PC-3 (cell line): Measurements from ENCODE around the gene CCDC38.

ENCODE experiments used
- CTCF ChIP-seq: fragments of 300-600 bp; sonication (generic); conservative IDR thresholded peaks from 2 replicates; pipeline ENCODE4 v1.5.1; 2017; ENCODE audit warnings: antibody characterized with exemption, low read depth, mild to moderate bottlenecking, low read length
- EZH2 ChIP-seq: fragments of 300-600 bp; sonication (generic); IDR thresholded peaks from one replicate; pipeline ENCODE4 v1.6.1; 2017; ENCODE audit warnings: antibody characterized with exemption, mild to moderate bottlenecking, low read length; ENCODE audit not compliant: unreplicated experiment

DNA sequence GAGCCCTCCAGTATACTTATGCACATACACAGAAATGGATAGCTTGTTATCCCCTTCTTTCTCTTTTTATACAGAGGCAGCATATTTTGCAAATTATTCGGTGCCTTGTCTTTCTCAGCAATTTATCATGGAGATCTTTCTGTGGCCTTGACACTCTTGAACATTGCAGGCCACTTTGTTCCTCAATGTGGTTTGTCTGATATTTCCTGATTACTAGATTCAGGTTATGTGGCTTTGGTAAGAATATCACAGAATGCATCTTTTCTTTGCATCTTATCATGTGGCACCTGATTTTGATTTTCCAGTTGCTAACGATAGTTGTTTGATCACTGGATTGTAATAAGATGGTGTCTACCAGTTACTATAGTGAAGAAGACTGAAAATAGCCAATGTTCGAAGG, 90.8 kb downstream of the CCDC38 start:
- TF ChIP-seq EZH2 (no peak), CTCF (no peak)
